ENCODE data around the gene NRAP. TPM values are rescaled to one million over a fixed set of nuclear protein-coding genes. Genes with fewer than 3 reads are reported as not detected.

NRAP gene
- polyA plus RNA-seq, 4 donors: 0.04 TPM; not detected in 3

Other genes with a start within 250 kb of the NRAP start
- under 1 TPM; 0.41 to 0.80 (median 0.62) TPM for gene HABP2, start 111.0 kb downstream of the NRAP start, polyA plus RNA-seq (ENCODE audit: insufficient read length in 4 of 4)
- gene CASP7, start 15.9 kb upstream of the NRAP start, polyA plus RNA-seq (ENCODE audit: insufficient read length in 4 of 4): 10 to 100 TPM; 19.6 to 36.6 (median 27.6) TPM
- gene PLEKHS1, start 87.6 kb upstream of the NRAP start, polyA plus RNA-seq (ENCODE audit: insufficient read length in 4 of 4): under 1 TPM; 0.05 to 0.45 (median 0.18) TPM
- gene DCLRE1A, start 190.0 kb upstream of the NRAP start, polyA plus RNA-seq (ENCODE audit: insufficient read length in 4 of 4): 10 to 100 TPM in 3 of 4 donors, 1 to 10 TPM in 1; 9.4 to 17.8 (median 15.6) TPM
- 10 to 100 TPM; 16.7 to 27.2 (median 21.7) TPM for gene NHLRC2, start 190.6 kb upstream of the NRAP start, polyA plus RNA-seq (ENCODE audit: insufficient read length in 4 of 4)

Measured in left renal pelvis (tissue), 4 donors.